ES-I3 (cell line): Measurements from ENCODE around the gene RABGAP1L.

Experiments
- H3K36me3 ChIP-seq: 2 replicates; pipeline ENCODE4 v1.6.1; 2013; ENCODE audit warnings: mild to moderate bottlenecking, low read length, control low read depth, moderate library complexity; ENCODE audit not compliant: insufficient read depth
- H3K4me1 ChIP-seq: 2 replicates; pipeline ENCODE4 v1.6.1; 2013; ENCODE audit warnings: mild to moderate bottlenecking, control low read depth, low read length; ENCODE audit not compliant: insufficient read depth
- H3K9ac ChIP-seq: 2 replicates; pipeline ENCODE4 v1.6.1; 2013; ENCODE audit warnings: low read depth, mild to moderate bottlenecking, low read length, moderate library complexity
- H3K9me3 ChIP-seq: 2 replicates; pipeline ENCODE4 v1.6.1; 2013; ENCODE audit warnings: mild to moderate bottlenecking, low read length, moderate library complexity; ENCODE audit not compliant: control insufficient read depth, insufficient read depth

RABGAP1L gene

GRCh38 chr1:174654560-174654959 lies 495.2 kb downstream of the RABGAP1L start:
- Histone ChIP-seq H3K9me3 (no peaks in the 10 kb centered on the region), H3K36me3 (no peaks in the 10 kb centered on the region), H3K9ac (no peak overlapping the region), H3K4me1 (peaks cover 5% of the 10 kb centered on the region; the same call in 1 of the 2 replicates)

- H3K9me3 ChIP-seq: no peaks in the 10 kb centered on the region
- H3K4me1 ChIP-seq: peaks cover 5% of the 10 kb centered on the region; the same call in 1 of the 2 replicates
- H3K9ac ChIP-seq: no peak overlapping the region
- no peaks in the 10 kb centered on the region for H3K36me3 ChIP-seq
These were observed 497.2 kb downstream of the RABGAP1L start for GRCh38 chr1:174656409-174657059.

GRCh38 chr1:174657411-174657810 lies 498.1 kb downstream of the RABGAP1L start:
- peaks cover 3% of the 10 kb centered on the region; the same call in 1 of the 2 replicates for H3K4me1 ChIP-seq
- H3K9ac ChIP-seq: no peak overlapping the region
- no peaks in the 10 kb centered on the region for H3K9me3 ChIP-seq
- no peaks in the 10 kb centered on the region for H3K36me3 ChIP-seq

GRCh38 chr1:174657893-174658292 lies 498.6 kb downstream of the RABGAP1L start:
- Histone ChIP-seq H3K36me3 (no peaks in the 10 kb centered on the region), H3K9ac (no peak overlapping the region), H3K4me1 (no peaks in the 10 kb centered on the region), H3K9me3 (no peaks in the 10 kb centered on the region)

GRCh38 chr1:174659823-174660222 lies 500.5 kb downstream of the RABGAP1L start:
- no peaks in the 10 kb centered on the region for H3K36me3 ChIP-seq
- no peaks in the 10 kb centered on the region for H3K4me1 ChIP-seq
- no peaks in the 10 kb centered on the region for H3K9me3 ChIP-seq
- no peak overlapping the region for H3K9ac ChIP-seq

- Histone ChIP-seq H3K9ac (no peak overlapping the region), H3K36me3 (no peaks in the 10 kb centered on the region), H3K9me3 (no peaks in the 10 kb centered on the region), H3K4me1 (no peaks in the 10 kb centered on the region)
These were observed 501.2 kb downstream of the RABGAP1L start for GRCh38 chr1:174660476-174660875.

GRCh38 chr1:174663358-174663757 lies 504.0 kb downstream of the RABGAP1L start:
- H3K9me3 ChIP-seq: no peaks in the 10 kb centered on the region
- no peaks in the 10 kb centered on the region for H3K4me1 ChIP-seq
- no peaks in the 10 kb centered on the region for H3K36me3 ChIP-seq
- H3K9ac ChIP-seq: no peak overlapping the region

GRCh38 chr1:174666248-174666647 lies 506.9 kb downstream of the RABGAP1L start:
- Histone ChIP-seq H3K9ac (no peak overlapping the region), H3K4me1 (no peaks in the 10 kb centered on the region), H3K36me3 (no peaks in the 10 kb centered on the region), H3K9me3 (no peaks in the 10 kb centered on the region)

- Histone ChIP-seq H3K9ac (no peak overlapping the region), H3K9me3 (no peaks in the 10 kb centered on the region), H3K36me3 (no peaks in the 10 kb centered on the region), H3K4me1 (no peaks in the 10 kb centered on the region)
These were observed 512.5 kb downstream of the RABGAP1L start for GRCh38 chr1:174671826-174672225.

- Histone ChIP-seq H3K36me3 (no peaks in the 10 kb centered on the region), H3K9me3 (no peaks in the 10 kb centered on the region), H3K4me1 (peaks cover 3% of the 10 kb centered on the region; the same call in 1 of the 2 replicates), H3K9ac (no peak overlapping the region)
These were observed 517.5 kb downstream of the RABGAP1L start for GRCh38 chr1:174676856-174677255.

GRCh38 chr1:174678657-174679056 lies 519.3 kb downstream of the RABGAP1L start:
- Histone ChIP-seq H3K4me1 (peaks cover 3% of the 10 kb centered on the region; the same call in 1 of the 2 replicates), H3K9ac (no peak overlapping the region), H3K9me3 (no peaks in the 10 kb centered on the region), H3K36me3 (no peaks in the 10 kb centered on the region)

- no peaks in the 10 kb centered on the region for H3K36me3 ChIP-seq
- no peaks in the 10 kb centered on the region for H3K9me3 ChIP-seq
- no peak overlapping the region for H3K9ac ChIP-seq
- H3K4me1 ChIP-seq: peaks cover 3% of the 10 kb centered on the region; the same call in 1 of the 2 replicates
These were observed 520.8 kb downstream of the RABGAP1L start for GRCh38 chr1:174680101-174680500.

GRCh38 chr1:174682419-174683008 lies 523.2 kb downstream of the RABGAP1L start:
- no peaks in the 10 kb centered on the region for H3K36me3 ChIP-seq
- H3K9ac ChIP-seq: no peak overlapping the region
- no peaks in the 10 kb centered on the region for H3K9me3 ChIP-seq
- peaks cover 3% of the 10 kb centered on the region; the same call in 1 of the 2 replicates for H3K4me1 ChIP-seq

- H3K9ac ChIP-seq: no peak overlapping the region
- no peaks in the 10 kb centered on the region for H3K4me1 ChIP-seq
- H3K36me3 ChIP-seq: no peaks in the 10 kb centered on the region
- H3K9me3 ChIP-seq: no peaks in the 10 kb centered on the region
These were observed 526.9 kb downstream of the RABGAP1L start for GRCh38 chr1:174686213-174686612.

GRCh38 chr1:174689524-174689923 lies 530.2 kb downstream of the RABGAP1L start:
- Histone ChIP-seq H3K9ac (no peak overlapping the region), H3K9me3 (no peaks in the 10 kb centered on the region), H3K36me3 (no peaks in the 10 kb centered on the region), H3K4me1 (peaks cover 5% of the 10 kb centered on the region)
